Activated CD8-positive, alpha-beta memory T cell treated with anti-CD3 and anti-CD28 coated beads, Interleukin-2, amount 50 U/mL, for 48 hours (primary cell): Measurements from ENCODE around the gene BSN.

Experiments used
- DNase-seq: peaks from one replicate; pipeline ENCODE4 v3.0.0-alpha.2; 2020

BSN gene

GRCh38 chr3:49630784-49631183 lies 76.5 kb downstream of the BSN start:
- DNase-seq: no peak

DNA sequence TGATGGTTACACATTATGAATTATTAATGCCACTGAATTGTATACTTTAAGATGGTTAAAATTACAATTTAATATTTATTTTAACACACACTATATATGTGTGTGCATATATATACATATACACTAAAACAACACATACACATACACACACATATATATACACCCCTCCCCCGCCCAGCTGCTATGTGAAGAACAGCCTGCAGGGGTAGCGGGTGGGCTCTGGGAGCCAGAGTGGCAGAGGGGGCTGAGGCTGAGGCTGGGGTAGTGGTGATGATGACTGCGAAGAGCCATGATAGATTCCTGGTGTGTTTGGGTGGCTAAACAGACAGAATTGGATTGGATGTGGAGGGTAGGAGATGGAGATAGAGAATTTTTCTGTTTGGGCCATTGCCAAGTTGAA lies 80.5 kb downstream of the BSN start:
- no peak for DNase-seq

DNA sequence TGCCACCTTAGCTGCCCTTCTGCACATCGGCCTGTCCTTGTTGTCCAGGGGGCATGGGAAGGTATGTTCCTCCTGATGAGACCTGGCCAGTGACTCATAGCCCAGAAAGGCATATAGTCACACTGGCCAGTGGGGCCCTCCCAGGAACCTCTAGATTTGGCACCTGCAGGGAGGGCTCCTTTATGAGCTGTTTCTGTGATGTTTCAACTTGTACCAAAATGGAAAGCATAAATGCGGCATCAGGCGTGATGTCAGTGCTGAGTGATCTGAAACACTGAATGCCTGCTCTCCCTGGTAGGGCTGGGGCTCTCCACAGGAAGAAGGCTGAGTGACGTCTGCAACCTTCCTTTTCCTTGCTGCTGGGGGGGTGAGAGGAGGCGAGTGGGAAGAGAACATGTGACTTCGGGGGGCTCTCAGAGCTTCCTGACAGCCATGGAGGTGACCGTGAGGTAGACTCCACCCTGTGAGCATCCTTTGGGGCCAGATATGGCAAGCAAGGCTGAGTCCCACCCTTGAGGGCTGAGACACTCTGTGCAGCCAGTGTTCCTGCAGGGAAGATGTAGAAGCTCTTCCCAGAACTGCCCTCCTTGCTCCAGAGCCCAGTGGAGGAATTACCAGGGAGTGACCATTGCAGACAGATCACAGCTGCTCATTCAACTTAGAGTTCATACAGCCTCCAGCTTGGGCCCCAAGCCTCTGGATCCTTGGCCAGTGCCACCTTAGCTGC lies 82.8 kb downstream of the BSN start:
- DNase-seq: no peak

DNA sequence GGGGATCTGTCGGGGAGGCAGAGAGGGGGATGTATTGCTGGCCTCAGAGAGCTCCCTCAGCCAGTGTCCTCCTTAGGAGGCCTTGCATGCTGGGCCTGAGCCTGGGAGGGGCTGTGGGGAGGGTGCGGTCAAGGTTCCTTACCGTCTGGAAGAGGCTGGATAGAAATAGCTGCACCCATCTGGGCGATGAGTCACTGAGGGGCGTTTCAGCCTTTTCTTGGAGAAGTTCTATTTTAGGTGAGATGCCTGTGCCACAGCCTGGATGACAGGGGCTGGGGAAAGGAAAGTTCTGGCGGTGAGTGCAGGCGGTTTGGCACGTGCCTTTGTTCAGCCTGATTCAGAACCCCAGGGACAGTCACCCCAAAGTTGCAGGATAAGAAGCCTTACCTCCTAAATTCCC lies 84.2 kb downstream of the BSN start:
- no peak for DNase-seq

GRCh38 chr3:49639551-49639950 lies 85.3 kb downstream of the BSN start:
- no peak for DNase-seq

- no peak for DNase-seq
These were observed 87.0 kb downstream of the BSN start for GRCh38 chr3:49641292-49641691.

GRCh38 chr3:49641921-49642707 lies 87.8 kb downstream of the BSN start:
- DNase-seq: no peak

DNA sequence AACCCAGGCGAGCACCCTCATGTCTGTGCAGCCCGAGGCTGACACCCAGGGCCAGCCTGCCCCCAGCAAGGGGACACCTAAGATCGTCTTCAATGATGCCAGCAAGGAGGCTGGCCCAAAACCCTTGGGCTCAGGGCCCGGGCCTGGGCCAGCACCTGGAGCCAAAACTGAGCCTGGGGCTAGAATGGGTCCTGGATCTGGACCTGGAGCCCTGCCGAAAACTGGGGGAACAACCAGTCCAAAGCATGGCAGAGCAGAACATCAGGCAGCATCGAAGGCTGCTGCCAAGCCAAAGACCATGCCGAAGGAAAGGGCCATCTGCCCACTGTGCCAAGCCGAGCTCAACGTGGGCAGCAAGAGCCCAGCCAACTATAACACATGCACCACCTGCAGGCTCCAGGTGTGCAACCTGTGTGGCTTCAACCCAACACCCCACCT lies 88.5 kb downstream of the BSN start:
- no peak for DNase-seq

DNA sequence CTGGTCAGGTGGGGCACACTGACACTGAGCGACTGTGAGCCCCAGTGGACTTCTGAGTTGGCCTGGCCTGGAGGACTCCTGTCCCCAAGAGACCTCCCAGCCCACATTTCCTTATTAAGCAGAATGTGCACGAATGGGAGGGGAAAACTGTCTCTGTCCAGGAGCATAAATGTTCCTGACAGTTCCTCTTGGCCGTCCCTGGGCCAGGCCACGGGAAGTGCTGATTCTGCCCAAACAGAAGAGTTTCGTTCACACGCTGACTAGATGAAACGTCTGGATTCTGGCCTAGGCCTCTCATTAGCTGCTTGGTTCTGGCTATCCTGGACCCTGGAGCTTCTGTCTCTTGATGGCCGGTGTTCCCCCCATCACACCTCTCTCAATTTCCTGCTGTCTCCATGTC lies 90.4 kb downstream of the BSN start:
- no peak for DNase-seq

- no peak for DNase-seq
These were observed 92.0 kb downstream of the BSN start for GRCh38 chr3:49646236-49646635.

- no peak for DNase-seq
These were observed 93.5 kb downstream of the BSN start for GRCh38 chr3:49647741-49648140.

DNA sequence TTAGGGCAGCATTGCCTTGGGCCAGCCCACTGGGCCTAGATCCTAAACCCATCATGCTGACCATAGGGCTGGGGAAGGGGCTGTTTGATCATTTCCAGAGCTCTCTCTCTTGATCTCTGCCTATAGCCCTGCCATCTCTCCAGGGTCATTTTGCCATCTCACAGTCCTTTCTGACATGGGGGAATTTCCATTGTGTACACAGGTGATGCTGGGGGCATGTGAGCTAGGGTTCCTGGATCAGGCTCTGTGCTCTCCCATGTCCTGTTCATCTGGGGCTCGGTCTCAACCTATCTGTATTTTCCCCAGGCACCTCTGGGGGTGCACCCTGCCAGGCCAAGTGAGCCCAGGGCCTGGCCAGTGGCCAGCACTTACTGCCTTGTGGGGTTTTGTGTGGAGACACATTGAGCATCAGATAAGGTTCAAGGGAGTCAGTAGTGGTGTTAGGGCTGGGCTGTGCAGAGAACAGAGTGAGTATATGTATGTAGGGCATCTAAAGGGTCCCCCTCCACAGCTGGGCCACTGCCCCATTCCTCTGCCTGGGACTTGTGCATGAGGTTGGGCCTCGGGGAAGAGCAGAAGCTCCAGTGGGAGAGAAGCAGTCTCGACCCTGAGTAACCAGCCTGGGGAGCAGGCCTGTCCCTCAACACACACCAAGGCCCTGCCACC lies 94.2 kb downstream of the BSN start:
- DNase-seq: no peak

DNA sequence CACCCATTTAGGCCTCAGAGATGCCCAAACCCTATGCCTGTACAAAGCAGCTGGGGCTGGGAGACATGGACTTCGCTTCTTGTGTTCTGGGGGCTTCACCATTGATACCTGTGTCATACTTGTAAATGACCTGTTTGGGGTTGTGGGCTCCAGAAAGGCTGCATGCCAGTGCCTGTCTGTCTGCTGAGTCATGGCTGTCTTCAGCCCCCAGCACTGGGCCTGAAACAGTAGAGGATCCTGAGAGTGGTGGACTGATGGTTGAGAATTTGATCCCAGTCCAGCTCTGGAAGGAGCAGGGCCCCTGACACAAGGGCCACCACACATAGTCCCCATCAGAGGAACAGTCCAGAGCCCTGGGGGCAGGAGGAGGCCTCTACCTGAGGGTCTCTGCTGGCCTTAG lies 95.3 kb downstream of the BSN start:
- DNase-seq: no peak

- DNase-seq: no peak
These were observed 95.9 kb downstream of the BSN start for GRCh38 chr3:49650177-49650576.

GRCh38 chr3:49650637-49651036 lies 96.4 kb downstream of the BSN start:
- no peak for DNase-seq

GRCh38 chr3:49652218-49652902 lies 98.1 kb downstream of the BSN start:
- no peak for DNase-seq

DNA sequence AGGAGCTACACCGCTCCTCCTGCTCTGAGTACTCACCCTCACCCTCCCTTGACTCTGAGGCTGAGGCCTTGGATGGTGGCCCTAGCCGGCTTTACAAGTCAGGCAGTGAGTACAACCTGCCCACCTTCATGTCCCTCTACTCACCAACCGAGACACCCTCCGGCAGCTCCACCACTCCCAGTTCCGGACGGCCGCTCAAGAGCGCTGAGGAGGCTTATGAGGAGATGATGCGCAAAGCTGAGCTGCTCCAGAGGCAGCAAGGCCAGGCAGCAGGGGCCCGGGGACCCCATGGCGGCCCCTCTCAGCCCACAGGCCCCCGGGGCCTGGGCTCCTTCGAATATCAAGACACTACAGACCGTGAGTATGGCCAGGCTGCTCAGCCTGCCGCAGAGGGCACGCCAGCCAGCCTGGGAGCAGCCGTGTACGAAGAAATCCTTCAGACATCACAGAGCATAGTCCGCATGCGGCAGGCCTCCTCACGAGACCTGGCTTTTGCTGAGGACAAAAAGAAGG lies 98.7 kb downstream of the BSN start:
- no peak for DNase-seq

DNA sequence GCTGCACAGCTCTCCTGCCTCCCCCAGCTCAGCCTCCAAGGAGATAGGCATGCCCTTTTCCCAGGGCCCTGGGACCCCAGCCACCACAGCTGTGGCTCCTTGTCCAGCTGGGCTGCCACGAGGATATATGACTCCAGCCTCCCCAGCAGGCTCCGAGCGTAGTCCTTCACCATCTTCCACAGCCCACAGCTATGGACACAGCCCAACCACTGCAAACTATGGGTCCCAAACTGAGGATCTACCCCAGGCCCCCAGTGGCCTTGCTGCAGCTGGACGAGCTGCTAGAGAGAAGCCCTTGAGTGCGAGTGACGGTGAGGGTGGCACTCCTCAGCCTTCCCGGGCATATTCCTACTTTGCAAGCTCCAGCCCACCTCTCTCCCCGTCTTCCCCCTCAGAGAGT lies 99.3 kb downstream of the BSN start:
- no peak for DNase-seq

DNA sequence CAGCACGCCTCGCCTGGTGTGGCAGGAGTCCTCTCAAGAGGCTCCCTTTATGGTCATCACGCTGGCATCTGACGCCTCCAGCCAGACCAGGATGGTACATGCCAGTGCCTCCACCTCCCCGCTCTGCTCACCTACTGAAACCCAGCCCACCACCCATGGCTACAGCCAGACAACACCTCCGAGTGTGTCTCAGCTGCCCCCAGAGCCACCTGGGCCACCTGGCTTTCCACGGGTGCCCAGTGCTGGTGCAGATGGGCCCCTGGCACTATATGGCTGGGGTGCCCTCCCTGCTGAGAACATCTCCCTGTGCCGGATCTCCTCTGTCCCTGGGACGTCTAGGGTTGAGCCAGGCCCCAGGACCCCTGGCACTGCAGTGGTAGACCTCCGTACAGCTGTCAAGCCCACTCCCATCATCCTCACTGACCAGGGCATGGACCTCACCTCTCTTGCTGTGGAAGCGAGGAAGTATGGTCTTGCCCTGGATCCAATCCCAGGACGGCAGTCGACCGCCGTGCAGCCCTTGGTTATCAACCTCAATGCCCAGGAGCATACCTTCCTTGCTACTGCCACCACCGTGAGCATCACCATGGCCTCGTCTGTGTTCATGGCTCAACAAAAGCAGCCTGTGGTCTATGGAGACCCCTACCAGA lies 100.0 kb downstream of the BSN start:
- DNase-seq: no peak

- DNase-seq: no peak
These were observed 100.8 kb downstream of the BSN start for GRCh38 chr3:49654955-49655556.

DNA sequence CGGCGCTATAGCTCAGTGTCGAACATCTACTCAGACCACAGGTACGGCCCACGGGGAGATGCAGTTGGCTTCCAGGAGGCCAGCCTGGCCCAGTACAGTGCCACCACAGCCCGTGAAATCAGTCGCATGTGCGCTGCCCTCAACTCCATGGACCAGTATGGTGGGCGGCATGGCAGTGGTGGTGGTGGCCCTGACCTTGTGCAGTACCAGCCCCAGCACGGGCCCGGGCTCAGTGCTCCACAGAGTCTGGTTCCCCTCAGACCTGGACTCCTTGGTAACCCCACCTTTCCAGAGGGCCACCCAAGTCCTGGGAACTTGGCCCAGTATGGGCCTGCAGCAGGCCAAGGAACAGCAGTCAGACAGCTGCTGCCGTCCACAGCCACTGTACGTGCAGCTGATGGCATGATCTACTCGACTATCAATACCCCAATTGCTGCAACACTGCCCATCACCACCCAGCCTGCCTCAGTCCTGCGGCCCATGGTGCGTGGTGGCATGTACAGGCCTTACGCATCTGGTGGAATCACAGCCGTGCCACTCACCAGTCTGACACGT lies 101.5 kb downstream of the BSN start:
- DNase-seq: no peak
